Mucosa of rectum (tissue), 2 donors: Measurements from ENCODE around the gene TMEM215.

ENCODE experiments used
- H3K27ac ChIP-seq, 2 donors: one replicate each; pipeline ENCODE4 v1.7.0; 2013; ENCODE audit warnings: inconsistent platforms in 2 of 2, low read depth in 2 of 2, low read length in 2 of 2
- H3K27me3 ChIP-seq, 2 donors: one replicate each; pipeline ENCODE4 v1.7.0; 2013; ENCODE audit warnings: low read length in 2 of 2; ENCODE audit not compliant: control insufficient read depth in 2 of 2, insufficient read depth in 2 of 2
- H3K36me3 ChIP-seq, 2 donors: one replicate each; pipeline ENCODE4 v1.7.0; 2013; ENCODE audit warnings: low read length in 2 of 2; ENCODE audit not compliant: control insufficient read depth in 2 of 2, insufficient read depth in 2 of 2
- H3K4me1 ChIP-seq, 2 donors: one replicate each; pipeline ENCODE4 v1.7.0; 2013; ENCODE audit warnings: low read length in 2 of 2, mild to moderate bottlenecking in 1 of 2; ENCODE audit not compliant: control insufficient read depth in 2 of 2, insufficient read depth in 2 of 2
- H3K4me3 ChIP-seq, 2 donors: one replicate each; pipeline ENCODE4 v1.7.0; 2013; ENCODE audit warnings: low read length in 2 of 2
- H3K9ac ChIP-seq, 2 donors: one replicate each; pipeline ENCODE4 v1.7.0; 2013; ENCODE audit warnings: low read length in 2 of 2, low read depth in 1 of 2, mild to moderate bottlenecking in 1 of 2
- H3K9me3 ChIP-seq, 2 donors: one replicate each; pipeline ENCODE4 v1.7.0; 2013; ENCODE audit warnings: low read length in 2 of 2; ENCODE audit not compliant: control insufficient read depth in 2 of 2
- donor health status: healthy.
- donor health status: Normal muscosa, but diverticular disease.

TMEM215 gene

DNA sequence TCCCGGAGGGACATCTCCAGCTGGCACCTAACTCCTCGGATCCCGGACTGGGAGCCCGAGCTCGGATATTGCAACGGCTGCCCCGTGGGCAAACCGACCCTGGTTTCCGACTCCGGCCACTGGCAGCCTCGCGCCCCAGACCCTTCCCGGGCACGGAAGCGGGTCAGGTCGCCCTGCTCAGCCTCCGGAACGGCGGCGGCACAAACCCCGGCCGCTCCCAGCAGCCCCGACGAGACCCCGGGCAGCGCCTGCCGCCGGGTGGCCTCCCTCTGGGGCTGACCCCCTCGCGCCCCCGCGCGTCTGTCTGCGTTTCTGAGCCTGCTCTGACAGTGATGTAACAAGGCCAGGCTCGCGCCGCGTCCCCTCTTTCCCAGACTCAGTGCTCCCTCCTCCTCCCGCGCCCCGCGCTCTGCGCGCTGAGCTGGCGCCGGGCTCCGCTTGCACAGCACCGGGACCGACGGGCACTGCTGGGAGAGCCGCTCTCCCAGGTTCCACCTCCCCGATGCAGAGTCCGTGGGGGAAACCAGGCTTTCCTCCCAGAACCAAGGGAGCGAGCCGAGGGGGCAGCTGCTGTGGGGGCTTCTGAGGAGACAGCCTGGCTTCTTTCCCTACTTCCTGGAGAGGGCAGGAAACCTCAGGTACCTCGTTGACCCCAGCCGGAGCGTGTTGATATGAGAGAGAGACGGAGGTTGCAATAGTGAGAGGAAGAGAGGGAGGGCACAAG lies at the start of gene TMEM215:
Gene TMEM215, plus strand, starts transcription at position 373 of the 724 bp plus-strand sequence. CDS start 644 bp downstream, outside the sequence.
- H3K9me3 ChIP-seq: no peaks in the 10 kb centered on the region
- H3K4me1 ChIP-seq: no peaks in the 10 kb centered on the region
- H3K27ac ChIP-seq: no peak within 1 kb of the TSS
- no peak within 1 kb of the TSS for H3K4me3 ChIP-seq
- H3K36me3 ChIP-seq: no peaks in the 10 kb centered on the region
- no peak within 1 kb of the TSS for H3K9ac ChIP-seq
- H3K27me3 ChIP-seq: peaks cover 0 to 6% of the 10 kb centered on the region in 2 donors

- Histone ChIP-seq H3K4me3 (no peak overlapping the region), H3K27me3 (no peaks in the 10 kb centered on the region), H3K9me3 (no peaks in the 10 kb centered on the region), H3K4me1 (no peaks in the 10 kb centered on the region), H3K36me3 (no peaks in the 10 kb centered on the region), H3K9ac (no peak overlapping the region), H3K27ac (no peak overlapping the region)
These were observed 47.9 kb upstream of the TMEM215 start for GRCh38 chr9:32735476-32735875.

DNA sequence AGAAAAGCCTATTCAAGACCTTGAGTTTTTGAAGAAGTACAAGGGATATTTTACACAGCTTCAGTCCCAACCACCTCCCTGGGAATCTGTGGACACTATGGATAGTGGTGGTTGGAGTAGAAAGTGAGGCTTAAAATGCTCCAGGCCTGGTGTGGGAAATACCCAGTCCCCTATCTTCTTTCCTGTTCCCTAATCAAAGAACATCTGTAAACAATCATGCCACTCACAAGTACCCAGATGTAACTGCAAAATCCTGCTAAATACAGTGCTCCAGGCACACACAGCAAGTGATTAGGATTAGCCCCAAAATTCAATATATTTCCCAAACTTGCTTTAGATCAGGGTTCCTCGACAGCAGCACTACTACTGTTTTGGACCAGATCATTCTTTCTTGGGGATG lies 46.0 kb upstream of the TMEM215 start:
- Histone ChIP-seq H3K9ac (no peak overlapping the region), H3K36me3 (no peaks in the 10 kb centered on the region), H3K4me3 (no peak overlapping the region), H3K27me3 (no peaks in the 10 kb centered on the region), H3K4me1 (no peaks in the 10 kb centered on the region), H3K9me3 (no peaks in the 10 kb centered on the region), H3K27ac (no peak overlapping the region)

GRCh38 chr9:32738501-32739172 lies 44.7 kb upstream of the TMEM215 start:
- Histone ChIP-seq H3K9ac (no peak overlapping the region), H3K4me3 (no peak overlapping the region), H3K27ac (no peak overlapping the region), H3K36me3 (no peaks in the 10 kb centered on the region), H3K4me1 (no peaks in the 10 kb centered on the region), H3K27me3 (no peaks in the 10 kb centered on the region), H3K9me3 (no peaks in the 10 kb centered on the region)

GRCh38 chr9:32741706-32742105 lies 41.6 kb upstream of the TMEM215 start:
- H3K27me3 ChIP-seq: no peaks in the 10 kb centered on the region
- no peak overlapping the region for H3K4me3 ChIP-seq
- no peak overlapping the region for H3K27ac ChIP-seq
- H3K4me1 ChIP-seq: no peaks in the 10 kb centered on the region
- no peak overlapping the region for H3K9ac ChIP-seq
- H3K36me3 ChIP-seq: no peaks in the 10 kb centered on the region
- H3K9me3 ChIP-seq: no peaks in the 10 kb centered on the region

GRCh38 chr9:32742296-32742695 lies 41.0 kb upstream of the TMEM215 start:
- no peak overlapping the region for H3K4me3 ChIP-seq
- no peaks in the 10 kb centered on the region for H3K36me3 ChIP-seq
- H3K9ac ChIP-seq: no peak overlapping the region
- no peaks in the 10 kb centered on the region for H3K9me3 ChIP-seq
- no peaks in the 10 kb centered on the region for H3K27me3 ChIP-seq
- H3K27ac ChIP-seq: no peak overlapping the region
- no peaks in the 10 kb centered on the region for H3K4me1 ChIP-seq

GRCh38 chr9:32748013-32748412 lies 35.3 kb upstream of the TMEM215 start:
- no peaks in the 10 kb centered on the region for H3K4me1 ChIP-seq
- no peak overlapping the region for H3K27ac ChIP-seq
- no peak overlapping the region for H3K4me3 ChIP-seq
- H3K9me3 ChIP-seq: no peaks in the 10 kb centered on the region
- no peaks in the 10 kb centered on the region for H3K36me3 ChIP-seq
- no peaks in the 10 kb centered on the region for H3K27me3 ChIP-seq
- no peak overlapping the region for H3K9ac ChIP-seq

DNA sequence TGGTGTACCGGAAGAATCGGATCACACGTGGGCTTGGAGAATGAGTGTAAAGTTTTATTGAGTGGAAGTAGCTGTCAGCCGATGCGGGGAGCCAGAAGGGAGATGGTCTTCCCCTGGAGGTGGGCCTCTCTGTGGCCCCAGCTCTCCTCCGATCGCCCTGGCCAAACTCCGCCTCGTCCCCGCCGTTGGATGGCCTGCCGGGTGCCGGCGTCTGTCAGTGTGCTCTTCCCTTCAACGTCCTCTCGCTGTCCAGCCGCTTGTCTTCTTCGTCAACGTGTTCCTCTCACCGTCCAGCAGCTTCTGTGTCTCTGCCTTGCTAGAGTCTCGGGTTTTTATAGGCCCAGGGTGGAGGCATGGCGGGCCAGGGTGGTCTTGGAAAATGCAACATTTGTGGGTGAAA lies 27.6 kb upstream of the TMEM215 start:
- Histone ChIP-seq H3K9ac (no peak overlapping the region), H3K4me1 (no peaks in the 10 kb centered on the region), H3K27me3 (no peaks in the 10 kb centered on the region), H3K36me3 (no peaks in the 10 kb centered on the region), H3K27ac (no peak overlapping the region), H3K4me3 (no peak overlapping the region), H3K9me3 (no peaks in the 10 kb centered on the region)

DNA sequence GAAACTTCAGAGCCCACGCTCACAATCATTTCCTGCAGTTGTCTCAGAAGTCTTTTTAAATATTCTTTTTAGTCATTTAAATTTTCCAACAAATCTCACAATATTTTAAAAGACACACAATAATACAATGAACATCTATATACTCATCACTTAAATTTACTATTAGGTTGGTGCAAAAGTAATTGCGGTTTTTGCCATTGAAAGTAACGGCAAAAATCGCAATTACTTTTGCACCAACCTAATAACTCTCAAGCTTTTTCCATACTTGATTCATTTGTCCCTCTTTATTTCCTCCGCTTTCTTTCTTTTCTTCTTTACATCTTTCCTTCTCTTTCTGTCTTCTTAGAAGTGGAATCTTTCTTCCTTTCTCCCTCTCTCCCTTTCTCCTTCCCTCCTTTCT lies 19.2 kb upstream of the TMEM215 start:
- Histone ChIP-seq H3K9ac (no peak overlapping the region), H3K27ac (no peak overlapping the region), H3K36me3 (no peaks in the 10 kb centered on the region), H3K9me3 (no peaks in the 10 kb centered on the region), H3K4me1 (no peaks in the 10 kb centered on the region), H3K27me3 (no peaks in the 10 kb centered on the region), H3K4me3 (no peak overlapping the region)

GRCh38 chr9:32775283-32775682 lies 8.1 kb upstream of the TMEM215 start:
- H3K36me3 ChIP-seq: no peaks in the 10 kb centered on the region
- H3K4me3 ChIP-seq: no peak overlapping the region
- H3K27me3 ChIP-seq: peaks cover 0 to 3% of the 10 kb centered on the region in 2 donors
- H3K9me3 ChIP-seq: no peaks in the 10 kb centered on the region
- H3K9ac ChIP-seq: no peak overlapping the region
- H3K4me1 ChIP-seq: no peaks in the 10 kb centered on the region
- H3K27ac ChIP-seq: no peak overlapping the region
